Measurements from ENCODE around the gene P2RY8.
"Not testable (repeated sequence)": the region's sequence is repeated elsewhere in the genome, so short reads cannot be mapped to it uniquely, and the experiment has no call there.

The P2RY8 gene

GRCh38 chrX:1546691-1547251 lies 9.8 kb upstream of the P2RY8 start:
- H3K27ac ChIP-seq, result peak overlapping the region; percentile 80 to 96 (median 92)
- peaks cover 0 to 40% (median 19%) of the 10 kb centered on the region in 11 experiments; a peak in 18 of 22 replicates for H3K9me3 ChIP-seq (replicated peaks in 1 of 11)
- H3K36me3 ChIP-seq, result no peaks in the 10 kb centered on the region
- H3K9ac ChIP-seq, result peak overlapping the region; percentile 73 to 86 (median 82)
- H3K4me2 ChIP-seq, result peak overlapping the region; percentile 42 to 99 (median 89)
- no peaks in the 10 kb centered on the region for H3K27me3 ChIP-seq
- H3K4me1 ChIP-seq, result peaks cover 29 to 76% (median 65%) of the 10 kb centered on the region in 10 experiments
- peak overlapping the region in 8 of 10 experiments; percentile 20 to 57 (median 48); a peak in 14 of 20 replicates for H3K4me3 ChIP-seq
- H4K20me1 ChIP-seq, result no peaks in the 10 kb centered on the region
- TF ChIP-seq Cebpa-rat (IDR thresholded peaks at IDR 0.05), result no peak

GRCh38 chrX:1545776-1546408 lies 8.9 kb upstream of the P2RY8 start:
- no peaks in the 10 kb centered on the region for H3K36me3 ChIP-seq
- peaks cover 0 to 31% (median 19%) of the 10 kb centered on the region in 11 experiments; a peak in 18 of 22 replicates for H3K9me3 ChIP-seq (replicated peaks in 1 of 11)
- H4K20me1 ChIP-seq, result no peaks in the 10 kb centered on the region
- H3K4me1 ChIP-seq, result peaks cover 29 to 78% (median 66%) of the 10 kb centered on the region in 10 experiments
- H3K4me3 ChIP-seq, result peak overlapping the region in 2 of 10 experiments; percentile 48 to 50; a peak in 3 of 20 replicates
- H3K27ac ChIP-seq, result peak overlapping the region; percentile 80 to 96 (median 92)
- no peaks in the 10 kb centered on the region for H3K27me3 ChIP-seq
- H3K9ac ChIP-seq, result peak overlapping the region; percentile 73 to 86 (median 82)
- no peak for TF ChIP-seq Cebpa-rat (IDR thresholded peaks at IDR 0.05)
- peak overlapping the region; percentile 42 to 99 (median 89); a peak in 21 of 22 replicates for H3K4me2 ChIP-seq

GRCh38 chrX:1542994-1543725 lies 6.2 kb upstream of the P2RY8 start:
- TF ChIP-seq Cebpa-rat (IDR thresholded peaks at IDR 0.05), result peak in 2 of 11 experiments; percentile 25 to 36; a peak in 2 of 22 replicates
- Histone ChIP-seq H3K27ac (peak overlapping the region in 8 of 11 experiments; percentile 38 to 96 (median 62); a peak in 16 of 22 replicates), H3K9ac (peak overlapping the region in 6 of 11 experiments; percentile 14 to 62 (median 42); a peak in 5 of 22 replicates), H3K9me3 (replicated peaks in 1 of 11) (peaks cover 0 to 7% (median 0%) of the 10 kb centered on the region in 11 experiments; a peak in 4 of 22 replicates), H3K4me2 (peak overlapping the region in 10 of 11 experiments; percentile 30 to 71 (median 55); a peak in 18 of 22 replicates), H3K27me3 (no peaks in the 10 kb centered on the region), H4K20me1 (no peaks in the 10 kb centered on the region), H3K4me1 (peaks cover 29 to 85% (median 78%) of the 10 kb centered on the region in 10 experiments), H3K36me3 (no peaks in the 10 kb centered on the region), H3K4me3 (no peak overlapping the region)

GRCh38 chrX:1539146-1539545 lies 2.2 kb upstream of the P2RY8 start:
- Histone ChIP-seq H3K4me2 (peak overlapping the region in 8 of 11 experiments; percentile 82 to 99 (median 95); a peak in 11 of 22 replicates), H3K27ac (peak overlapping the region in 9 of 11 experiments; percentile 93 to 99 (median 97); a peak in 13 of 22 replicates), H3K4me1 (peaks cover 16 to 53% (median 48%) of the 10 kb centered on the region in 10 experiments; a peak in 18 of 20 replicates), H3K9ac (peak overlapping the region in 3 of 11 experiments; percentile 90 to 99 (median 96); a peak in 4 of 22 replicates), H4K20me1 (peaks cover 0 to 17% (median 13%) of the 10 kb centered on the region in 11 experiments; a peak in 15 of 22 replicates)
- not testable (repeated sequence) for H3K27me3 ChIP-seq; H3K4me3 ChIP-seq; H3K36me3 ChIP-seq; H3K9me3 ChIP-seq (replicated peaks in 1 of 11)

GRCh38 chrX:1537716-1538090 lies 718 bp upstream of the P2RY8 start:
- H4K20me1 ChIP-seq, result peaks cover 0 to 23% (median 18%) of the 10 kb centered on the region in 11 experiments; a peak in 16 of 22 replicates
- H3K27ac ChIP-seq, result peak overlapping the region; percentile 90 to 99 (median 96); a peak in 21 of 22 replicates
- H3K4me3 ChIP-seq, result peak overlapping the region; percentile 68 to 98 (median 86); a peak in 19 of 20 replicates
- H3K36me3 ChIP-seq, result peaks cover 0 to 11% (median 4%) of the 10 kb centered on the region in 11 experiments; a peak in 14 of 22 replicates
- H3K27me3 ChIP-seq; H3K9me3 ChIP-seq (replicated peaks in 1 of 11): not testable (repeated sequence)
- H3K4me1 ChIP-seq, result peaks cover 12 to 44% (median 37%) of the 10 kb centered on the region in 10 experiments; a peak in 18 of 20 replicates
- H3K9ac ChIP-seq, result peak overlapping the region; percentile 90 to 99 (median 93)
- peak overlapping the region; percentile 82 to 100 (median 95) for H3K4me2 ChIP-seq

- no peak for TF ChIP-seq Cebpa-rat (IDR thresholded peaks at IDR 0.05)
- Histone ChIP-seq H3K36me3 (peaks cover 0 to 18% (median 12%) of the 10 kb centered on the region in 11 experiments; a peak in 19 of 22 replicates), H3K4me2 (peak overlapping the region; percentile 82 to 100 (median 95)), H3K4me1 (peaks cover 12 to 48% (median 40%) of the 10 kb centered on the region in 10 experiments; a peak in 18 of 20 replicates), H4K20me1 (peaks cover under 1 to 31% (median 26%) of the 10 kb centered on the region in 11 experiments; a peak in 20 of 22 replicates), H3K9me3 (replicated peaks in 1 of 11) (peaks cover 0 to 3% (median 0%) of the 10 kb centered on the region in 11 experiments; a peak in 3 of 22 replicates), H3K27ac (peak overlapping the region; percentile 90 to 99 (median 96); a peak in 21 of 22 replicates), H3K27me3 (no peaks in the 10 kb centered on the region), H3K4me3 (peak overlapping the region; percentile 68 to 98 (median 86)), H3K9ac (peak overlapping the region; percentile 90 to 99 (median 93))
Observed at GRCh38 chrX:1536712-1537030, 314 bp downstream of the P2RY8 start.

GRCh38 chrX:1535241-1536041 lies 1.5 kb downstream of the P2RY8 start:
- peak overlapping the region; percentile 82 to 100 (median 95) for H3K4me2 ChIP-seq
- peak overlapping the region; percentile 90 to 99 (median 96) for H3K27ac ChIP-seq
- TF ChIP-seq Cebpa-rat (IDR thresholded peaks at IDR 0.05), result no peak
- peaks cover 6 to 40% (median 35%) of the 10 kb centered on the region in 11 experiments; a peak in 20 of 22 replicates for H4K20me1 ChIP-seq
- no peaks in the 10 kb centered on the region for H3K27me3 ChIP-seq
- H3K4me1 ChIP-seq, result peaks cover 14 to 46% (median 40%) of the 10 kb centered on the region in 10 experiments; a peak in 18 of 20 replicates
- H3K9ac ChIP-seq, result peak overlapping the region; percentile 90 to 99 (median 93)
- H3K36me3 ChIP-seq, result peaks cover 0 to 27% (median 20%) of the 10 kb centered on the region in 11 experiments; a peak in 19 of 22 replicates
- H3K4me3 ChIP-seq, result peak overlapping the region; percentile 68 to 98 (median 86)
- peaks cover 0 to 3% (median 0%) of the 10 kb centered on the region in 11 experiments; a peak in 3 of 22 replicates for H3K9me3 ChIP-seq (replicated peaks in 1 of 11)

Measured in BLaER1 treated with 17β-estradiol and CSF1 and Interleukin-3, amounts not matched to agents 10 nM and 100 nM (cell line).